Progenitor cell of endocrine pancreas (in vitro differentiated cells): Measurements from ENCODE around the gene CST11. TPM values are rescaled to one million over a fixed set of nuclear protein-coding genes. Genes with fewer than 3 reads are reported as not detected.
A peak's percentile ranks its signal among the peaks of the same experiment; 100 is the strongest.

Experiments
- DNase-seq: peaks from one replicate; pipeline ENCODE4 v3.0.0; 2021; ENCODE audit warnings: low spot score; ENCODE audit not compliant: unreplicated experiment
- H3K27ac Mint-ChIP-seq: 2 replicates; pipeline ENCODE4 v1.8.0; 2021; ENCODE audit warnings: mild to moderate bottlenecking, moderate library complexity, mixed read lengths
- H3K27me3 Mint-ChIP-seq: 2 replicates; pipeline ENCODE4 v1.8.0; 2021; ENCODE audit warnings: mixed read lengths
- H3K36me3 Mint-ChIP-seq: 2 replicates; pipeline ENCODE4 v1.8.0; 2022; ENCODE audit warnings: mixed read lengths; ENCODE audit not compliant: insufficient read depth
- H3K4me1 Mint-ChIP-seq: 2 replicates; pipeline ENCODE4 v1.8.0; 2021; ENCODE audit warnings: low read depth, mixed read lengths
- H3K4me3 Mint-ChIP-seq: 2 replicates; pipeline ENCODE4 v1.8.0; 2021; ENCODE audit warnings: low read depth, mild to moderate bottlenecking, moderate library complexity, mixed read lengths
- H3K9me3 Mint-ChIP-seq: 2 replicates; pipeline ENCODE4 v1.8.0; 2021; ENCODE audit warnings: low read depth, mixed read lengths
- CTCF ChIP-seq: fragments of 200-600 bp; sonication (generic); IDR thresholded peaks from one replicate; pipeline ENCODE4 v1.5.0; 2021; ENCODE audit warnings: antibody characterized with exemption, mild to moderate bottlenecking; ENCODE audit not compliant: unreplicated experiment
- total RNA-seq: library from RNA; stranded (reverse); gene quantifications from 2 replicates; pipeline ENCODE4 v1.2.1, GENCODE V29; 2021

CST11 gene
- total RNA-seq, 1 donor from 2014 or later, result not detected

GRCh38 chr20:23441850-23442313 is 10.8 kb downstream of the CST11 start:
- H3K27me3 Mint-ChIP-seq, result peaks cover 17% of the 10 kb centered on the region

GRCh38 chr20:23440004-23440403 is 12.7 kb downstream of the CST11 start:
- H3K36me3 Mint-ChIP-seq, result no peaks in the 10 kb centered on the region
- TF ChIP-seq CTCF, result no peak
- H3K4me3 Mint-ChIP-seq, result no peak overlapping the region
- peaks cover 13% of the 10 kb centered on the region for H3K27me3 Mint-ChIP-seq
- peaks cover 6% of the 10 kb centered on the region for H3K4me1 Mint-ChIP-seq
- no peaks in the 10 kb centered on the region for H3K9me3 Mint-ChIP-seq
- H3K27ac Mint-ChIP-seq, result no peak overlapping the region
- no peak for DNase-seq

More at GRCh38 chr20:23441850-23442313, 10.8 kb downstream of the CST11 start:
- Mint-ChIP-seq H3K36me3 (no peaks in the 10 kb centered on the region), H3K4me3 (no peak overlapping the region), H3K27ac (no peak overlapping the region), H3K4me1 (no peaks in the 10 kb centered on the region), H3K9me3 (no peaks in the 10 kb centered on the region)
- DNase-seq, result peak; percentile 71
- peak; percentile 95 for TF ChIP-seq CTCF

- no peak overlapping the region for H3K4me3 Mint-ChIP-seq
- DNase-seq, result no peak
- peaks cover 6% of the 10 kb centered on the region for H3K4me1 Mint-ChIP-seq
- no peak for TF ChIP-seq CTCF
- peaks cover 7% of the 10 kb centered on the region for H3K27me3 Mint-ChIP-seq
- H3K27ac Mint-ChIP-seq, result no peak overlapping the region
- no peaks in the 10 kb centered on the region for H3K36me3 Mint-ChIP-seq
- H3K9me3 Mint-ChIP-seq, result no peaks in the 10 kb centered on the region
These were observed 14.0 kb downstream of the CST11 start for GRCh38 chr20:23438661-23439060.

GRCh38 chr20:23437126-23437899 is 15.4 kb downstream of the CST11 start:
- H3K27ac Mint-ChIP-seq, result no peak overlapping the region
- no peaks in the 10 kb centered on the region for H3K9me3 Mint-ChIP-seq
- DNase-seq, result no peak
- TF ChIP-seq CTCF, result no peak
- no peak overlapping the region for H3K4me3 Mint-ChIP-seq
- H3K36me3 Mint-ChIP-seq, result no peaks in the 10 kb centered on the region
- H3K27me3 Mint-ChIP-seq, result peaks cover 6% of the 10 kb centered on the region
- H3K4me1 Mint-ChIP-seq, result peaks cover 6% of the 10 kb centered on the region

GRCh38 chr20:23436681-23437080 is 16.0 kb downstream of the CST11 start:
- no peaks in the 10 kb centered on the region for H3K36me3 Mint-ChIP-seq
- no peak overlapping the region for H3K4me3 Mint-ChIP-seq
- no peak overlapping the region for H3K27ac Mint-ChIP-seq
- no peak for TF ChIP-seq CTCF
- H3K4me1 Mint-ChIP-seq, result peaks cover 6% of the 10 kb centered on the region
- DNase-seq, result no peak
- no peaks in the 10 kb centered on the region for H3K9me3 Mint-ChIP-seq
- H3K27me3 Mint-ChIP-seq, result peaks cover 6% of the 10 kb centered on the region
